ENCODE measurements around the gene ZSCAN31. TPM values are rescaled to one million over a fixed set of nuclear protein-coding genes. Genes with fewer than 3 reads are reported as not detected.

Gene ZSCAN31
- total RNA-seq, 4 donors from 2014 or later = 9.0 to 28.3 (median 17.0) TPM

GRCh38 chr6:28296520-28297060 is 39.4 kb downstream of the ZSCAN31 start:
- in situ Hi-C loops (cut with MboI; ENCODE audit: low pct_ligation_motif_present in 1 of 4, low pct_unique_long_range_greater_than_20kb in 1 of 4, low sequenced_read_pairs in 3 of 4) = no loop called here

GRCh38 chr6:28295326-28295725 is 40.6 kb downstream of the ZSCAN31 start:
- DNase-seq = no peak
- Histone ChIP-seq H3K27ac (no peak overlapping the region), H3K9me3 (no peaks in the 10 kb centered on the region), H3K27me3 (no peaks in the 10 kb centered on the region), H3K4me1 (no peaks in the 10 kb centered on the region), H3K4me3 (no peak overlapping the region), H3K36me3 (no peaks in the 10 kb centered on the region)
- TF ChIP-seq POLR2AphosphoS5 (IDR thresholded peaks at IDR 0.05) (no peak), EP300 (IDR thresholded peaks at IDR 0.05; ENCODE audit: low read depth) (no peak), POLR2A (IDR thresholded peaks at IDR 0.05) (no peak), CTCF (IDR thresholded peaks at IDR 0.05) (no peak)
- in situ Hi-C loops (cut with MboI; ENCODE audit: low pct_ligation_motif_present in 1 of 4, low pct_unique_long_range_greater_than_20kb in 1 of 4, low sequenced_read_pairs in 3 of 4) = no loop called here
- intact Hi-C loops (cut with DNase I; ENCODE audit: low total_unique reads) = no loop called here
- 85 to 93% methylated on average over 2 to 5 of the region's 5 CpGs for WGBS, 2 donors (ENCODE audit: low coverage in 1 of 2)

More at GRCh38 chr6:28296520-28297060, 39.4 kb downstream of the ZSCAN31 start:
- Histone ChIP-seq H3K4me3 (no peak overlapping the region), H3K9me3 (no peaks in the 10 kb centered on the region), H3K27ac (no peak overlapping the region), H3K4me1 (no peaks in the 10 kb centered on the region), H3K27me3 (no peaks in the 10 kb centered on the region), H3K36me3 (no peaks in the 10 kb centered on the region)
- 87% methylated on average over 7 of the region's 7 CpGs; no CpG with 5 or more reads in 1 of the 2 donors for WGBS, 2 donors (ENCODE audit: low coverage in 1 of 2)
- no peak for DNase-seq
- no peak for TF ChIP-seq CTCF (IDR thresholded peaks at IDR 0.05)
- intact Hi-C loops (cut with DNase I; ENCODE audit: low total_unique reads) = no loop called here

- H3K9me3 ChIP-seq = no peaks in the 10 kb centered on the region
- TF ChIP-seq POLR2AphosphoS5 (IDR thresholded peaks at IDR 0.05) (no peak), CTCF (IDR thresholded peaks at IDR 0.05) (no peak), POLR2A (IDR thresholded peaks at IDR 0.05) (no peak), EP300 (IDR thresholded peaks at IDR 0.05; ENCODE audit: low read depth) (no peak)
- peaks cover 0 to 9% (median 3%) of the 10 kb centered on the region in 4 donors for H3K36me3 ChIP-seq
- DNase-seq = no peak
- in situ Hi-C loops (cut with MboI; ENCODE audit: low pct_ligation_motif_present in 1 of 4, low pct_unique_long_range_greater_than_20kb in 1 of 4, low sequenced_read_pairs in 3 of 4) (no loop called here), intact Hi-C loops (cut with DNase I; ENCODE audit: low total_unique reads) (no loop called here)
- H3K4me3 ChIP-seq = no peak overlapping the region
- H3K27me3 ChIP-seq = no peaks in the 10 kb centered on the region
- H3K27ac ChIP-seq = no peak overlapping the region
- no peaks in the 10 kb centered on the region for H3K4me1 ChIP-seq
Observed at GRCh38 chr6:28291573-28291972, 44.4 kb downstream of the ZSCAN31 start.

- in situ Hi-C loops (cut with MboI; ENCODE audit: low pct_ligation_motif_present in 1 of 4, low pct_unique_long_range_greater_than_20kb in 1 of 4, low sequenced_read_pairs in 3 of 4) (no loop called here), intact Hi-C loops (cut with DNase I; ENCODE audit: low total_unique reads) (loop anchor here (10.0 kb wide), 1 partner anchor 52 kb away; the partner anchor contains the start of gene ZSCAN31)
- Histone ChIP-seq H3K4me1 (peaks cover 0 to 16% (median 3%) of the 10 kb centered on the region in 4 donors), H3K36me3 (peaks cover 0 to 7% (median 2%) of the 10 kb centered on the region in 4 donors), H3K4me3 (no peak overlapping the region), H3K27ac (no peak overlapping the region), H3K9me3 (no peaks in the 10 kb centered on the region), H3K27me3 (no peaks in the 10 kb centered on the region)
- no peak for DNase-seq
- WGBS, 2 donors (ENCODE audit: low coverage in 1 of 2) = 100% methylated on average over 2 of the region's 2 CpGs; no CpG with 5 or more reads in 1 of the 2 donors
- TF ChIP-seq CTCF (IDR thresholded peaks at IDR 0.05) (no peak), POLR2AphosphoS5 (IDR thresholded peaks at IDR 0.05) (no peak), POLR2A (IDR thresholded peaks at IDR 0.05) (no peak), EP300 (IDR thresholded peaks at IDR 0.05; ENCODE audit: low read depth) (no peak)
Observed at GRCh38 chr6:28282926-28283325, 53.0 kb downstream of the ZSCAN31 start.
